ENCODE results near the gene PCCA.

DNA sequence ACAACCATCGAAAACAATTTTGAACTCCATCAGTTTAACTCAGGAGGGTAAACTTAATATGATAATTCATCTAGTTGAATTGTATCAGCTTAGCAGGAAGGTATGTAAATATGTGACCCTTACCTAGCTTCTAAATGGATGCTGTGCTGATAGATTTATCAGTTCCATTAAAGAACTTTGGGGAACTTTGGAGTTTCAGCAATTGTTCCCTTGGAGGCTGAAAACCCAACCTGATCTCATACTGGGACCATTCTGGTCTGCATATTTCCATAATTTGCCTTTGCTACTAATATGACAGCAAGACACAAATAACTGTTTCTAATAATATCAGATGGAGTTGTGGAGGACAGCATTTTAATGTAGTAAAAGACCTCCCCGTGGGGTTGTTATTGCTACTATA is 371.9 kb downstream of the PCCA start:
- TF ChIP-seq POLR2AphosphoS5 (IDR thresholded peaks at IDR 0.05; ENCODE audit: low read depth, low read length) (no peak), TAF1 (IDR thresholded peaks at IDR 0.05; ENCODE audit: borderline replicate concordance, low read depth, low read length) (no peak)

Data from GM12892 (cell line).